ENCODE results near the gene ATXN7L2.
"Not testable (repeated sequence)": the region's sequence is repeated elsewhere in the genome, so short reads cannot be mapped to it uniquely, and the experiment has no call there.

The ATXN7L2 gene

GRCh38 chr1:109483672-109484518 is at the start of gene ATXN7L2:
Gene ATXN7L2, plus strand, starts transcription at chr1:109483905. Its CDS starts 49 bp downstream, at chr1:109483954.
- peak; percentile 96 for DNase-seq

- no peak for DNase-seq
These were observed 49.2 kb upstream of the ATXN7L2 start for GRCh38 chr1:109434484-109434883.

- no peak for DNase-seq
These were observed 44.9 kb upstream of the ATXN7L2 start for GRCh38 chr1:109438798-109439297.

DNA sequence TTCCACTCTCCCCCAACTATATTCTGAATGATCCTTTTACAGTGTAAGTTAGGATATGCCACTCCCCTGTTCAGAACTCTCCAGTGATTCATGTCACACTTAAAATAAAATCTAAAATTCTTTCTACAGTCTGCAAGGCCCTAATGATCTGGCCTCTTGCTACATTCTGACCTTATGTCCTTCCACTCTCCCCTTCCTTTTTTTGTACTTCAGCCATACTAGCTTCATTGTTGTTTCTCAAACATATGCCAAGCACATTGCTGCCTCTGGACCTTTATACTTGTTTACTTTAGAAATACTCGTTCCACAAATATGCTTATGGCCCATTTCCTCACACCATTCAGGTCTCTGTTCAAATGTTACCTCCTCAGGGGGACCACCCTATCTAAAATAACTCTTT is 42.6 kb upstream of the ATXN7L2 start:
- no peak for DNase-seq

DNA sequence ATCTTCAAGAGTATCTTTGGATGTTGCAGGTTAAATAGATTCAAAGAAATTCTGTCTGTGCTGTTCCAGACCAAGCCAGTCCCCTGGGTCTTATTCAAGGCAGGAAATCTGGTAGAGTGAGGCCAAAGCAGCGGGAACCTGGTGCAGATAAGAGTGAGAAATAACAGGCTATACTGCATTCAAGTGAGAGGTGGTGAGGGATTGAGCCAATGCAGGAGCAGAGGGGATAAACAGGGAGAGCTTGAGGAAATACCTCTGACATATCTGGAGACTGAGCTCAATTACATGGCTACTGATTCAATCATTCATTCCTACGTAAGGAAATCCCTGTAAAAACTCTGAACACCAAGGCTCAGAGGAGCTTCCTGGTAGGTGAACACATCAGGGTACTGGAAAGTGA is 40.2 kb upstream of the ATXN7L2 start:
- DNase-seq = no peak

DNA sequence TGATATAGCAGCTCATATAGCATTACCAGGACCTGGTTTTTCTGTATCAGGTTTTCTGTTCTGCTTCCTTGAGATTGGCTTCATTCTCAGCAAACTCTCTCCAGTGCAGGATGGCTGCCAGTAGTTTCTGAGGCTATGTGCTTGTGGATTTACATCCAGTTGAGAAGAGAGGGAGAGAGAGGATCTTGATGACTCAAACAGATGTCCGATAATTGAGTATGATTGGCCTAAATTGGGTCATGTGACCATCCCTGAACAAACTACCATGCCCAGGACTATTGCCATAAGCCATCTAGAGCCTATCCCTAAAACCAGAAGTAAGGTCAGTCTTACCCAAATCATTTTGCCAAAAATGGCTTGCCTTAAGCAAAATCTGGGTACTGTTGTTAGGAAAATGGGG is 39.4 kb upstream of the ATXN7L2 start:
- DNase-seq = no peak

DNA sequence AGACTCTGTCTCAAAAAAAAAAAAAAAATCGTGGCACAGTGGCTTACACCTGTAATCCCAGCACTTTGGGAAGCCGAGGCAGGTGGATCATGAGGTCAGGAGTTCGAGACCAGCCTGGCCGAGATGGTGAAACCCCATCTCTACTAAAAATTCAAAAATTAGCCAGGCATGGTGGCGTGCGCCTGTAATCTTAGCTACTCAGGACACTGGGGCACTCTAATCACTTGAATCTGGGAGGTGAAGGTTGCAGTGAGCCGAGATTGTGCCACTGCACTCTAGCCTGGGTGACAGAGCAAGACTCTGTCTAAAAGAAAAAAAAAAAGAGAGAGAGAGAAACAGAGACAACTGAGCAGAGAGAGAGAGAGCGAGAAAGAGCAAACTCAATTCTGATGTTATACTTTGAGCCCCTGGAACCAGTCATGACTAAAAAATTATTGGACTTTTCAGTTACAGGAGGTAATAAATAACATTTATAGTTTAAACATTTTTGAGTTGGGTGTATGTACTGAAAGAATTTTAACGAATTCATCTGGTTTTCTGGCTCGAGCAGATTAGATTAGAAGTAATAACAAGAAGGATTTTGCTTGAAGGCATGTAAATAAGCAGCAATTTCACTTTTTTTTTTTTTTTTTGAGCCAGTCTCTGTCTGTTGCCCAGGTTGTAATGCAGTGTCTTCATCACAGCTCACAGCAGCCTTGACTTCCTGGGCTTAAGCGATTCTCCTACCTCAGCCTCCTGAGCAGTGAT is 37.6 kb upstream of the ATXN7L2 start:
- not testable (repeated sequence) for DNase-seq

- no peak for DNase-seq
These were observed 36.2 kb upstream of the ATXN7L2 start for GRCh38 chr1:109447524-109447923.

GRCh38 chr1:109454497-109455133 is 29.1 kb upstream of the ATXN7L2 start:
- DNase-seq = no peak

DNA sequence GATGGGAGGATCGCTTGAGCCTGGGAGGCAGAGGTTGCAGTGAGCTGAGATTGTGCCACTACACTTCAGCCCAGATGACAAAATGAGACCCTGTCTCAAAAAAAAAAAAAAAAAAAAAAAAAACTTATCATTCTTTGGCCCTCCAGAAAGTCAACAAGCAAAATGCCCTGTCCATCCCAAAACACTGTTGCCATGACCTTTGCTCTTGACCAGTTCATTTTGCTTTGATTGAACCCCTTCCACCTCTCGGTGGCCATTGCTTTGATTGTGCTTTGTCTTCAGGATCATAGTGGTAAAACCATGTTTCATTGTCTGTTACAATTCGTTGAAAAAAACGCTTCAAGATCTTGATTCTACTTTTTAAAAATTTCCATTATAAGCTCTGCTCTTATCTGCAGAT is 25.9 kb upstream of the ATXN7L2 start:
- no peak for DNase-seq

- no peak for DNase-seq
These were observed 17.6 kb upstream of the ATXN7L2 start for GRCh38 chr1:109466125-109466451.

DNA sequence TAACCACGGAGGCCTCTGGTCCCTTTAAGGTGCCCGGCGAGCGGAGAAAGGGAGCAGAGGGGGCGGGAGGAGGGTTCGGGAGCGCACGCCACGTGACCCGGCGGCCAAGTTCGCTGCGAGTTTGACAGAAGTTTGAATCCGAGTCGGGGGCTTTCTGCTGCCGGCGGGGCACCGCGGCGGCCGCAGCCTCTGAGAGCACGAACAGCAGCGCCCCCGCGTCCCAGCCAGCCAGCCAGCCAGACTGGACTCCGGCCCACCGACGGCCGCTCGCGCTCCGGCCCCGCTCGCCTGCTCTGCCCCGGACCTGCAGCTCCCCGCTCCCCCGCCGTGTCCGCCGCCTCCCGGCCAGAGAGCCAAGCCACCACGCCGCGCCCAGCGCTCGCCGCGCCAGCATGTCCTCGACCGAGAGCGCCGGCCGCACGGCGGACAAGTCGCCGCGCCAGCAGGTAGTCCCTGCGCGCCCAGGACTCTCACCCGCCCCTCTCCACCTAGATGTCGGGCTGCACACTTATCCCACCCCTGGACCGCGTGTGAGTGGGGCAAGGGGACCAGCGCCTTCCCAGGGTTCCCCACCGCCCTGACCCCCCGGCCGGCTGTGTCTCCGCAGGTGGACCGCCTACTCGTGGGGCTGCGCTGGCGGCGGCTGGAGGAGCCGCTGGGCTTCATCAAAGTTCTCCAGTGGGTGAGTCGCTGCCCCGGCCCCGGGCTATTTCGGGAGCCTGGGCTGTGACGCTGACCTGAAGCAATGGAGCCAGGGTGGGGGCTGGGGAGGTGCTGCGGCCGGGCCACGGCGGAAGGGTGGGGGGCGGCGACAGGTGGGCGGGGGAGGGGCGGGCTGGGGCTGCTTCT is 17.0 kb upstream of the ATXN7L2 start, which contains the start of gene SYPL2:
Gene SYPL2 (plus strand): TSS at position 95 of the 849 bp plus-strand sequence. CDS start 298 bp downstream, at position 393.
- DNase-seq = peak in 1 of 2 donors; percentile 3

DNA sequence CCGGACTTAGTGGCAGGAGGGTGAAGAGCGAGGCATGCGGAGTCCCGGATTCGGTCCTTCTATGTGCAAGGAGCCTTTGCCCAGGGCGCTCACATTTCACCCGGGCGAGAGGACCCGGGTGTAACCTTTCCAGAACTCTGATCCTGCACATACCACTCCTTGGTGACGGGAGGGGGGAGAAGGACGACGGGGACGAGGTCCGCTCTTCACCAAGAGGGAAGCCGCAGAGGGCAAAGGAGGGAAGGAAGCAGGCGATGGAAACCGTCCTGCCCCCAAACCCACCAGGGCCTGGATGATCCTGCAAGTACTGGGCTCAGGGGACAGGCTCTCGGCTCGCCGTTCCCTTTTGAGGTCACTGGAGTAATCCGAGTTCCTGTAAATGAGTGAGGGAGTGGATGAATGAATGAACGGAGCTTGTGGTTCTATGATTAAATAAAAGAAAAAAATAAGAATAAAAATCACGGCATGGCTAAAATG is 16.4 kb upstream of the ATXN7L2 start:
- DNase-seq = no peak

- no peak for DNase-seq
These were observed 15.6 kb upstream of the ATXN7L2 start for GRCh38 chr1:109468061-109468460.

DNA sequence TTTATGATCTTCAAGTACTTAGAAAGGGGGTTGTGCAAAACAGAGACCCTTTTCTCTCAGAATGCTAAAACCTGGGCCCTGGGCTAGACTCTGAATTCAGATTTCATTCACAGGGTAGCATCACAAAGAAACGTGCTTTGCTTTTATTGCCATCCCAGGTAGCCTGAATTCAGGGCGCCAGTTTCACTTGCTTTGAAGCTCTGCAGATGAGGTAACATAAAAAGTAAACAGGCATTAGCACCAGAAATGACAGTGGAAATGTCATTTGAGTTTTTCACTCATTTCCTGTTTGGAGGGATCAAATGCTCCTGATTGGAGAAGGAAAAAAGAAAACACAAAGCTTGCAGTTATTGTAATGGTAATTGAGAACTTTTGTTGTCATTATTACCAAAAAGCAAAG is 14.8 kb upstream of the ATXN7L2 start:
- DNase-seq = no peak

- DNase-seq = no peak
These were observed 13.5 kb upstream of the ATXN7L2 start for GRCh38 chr1:109470245-109470644.

DNA sequence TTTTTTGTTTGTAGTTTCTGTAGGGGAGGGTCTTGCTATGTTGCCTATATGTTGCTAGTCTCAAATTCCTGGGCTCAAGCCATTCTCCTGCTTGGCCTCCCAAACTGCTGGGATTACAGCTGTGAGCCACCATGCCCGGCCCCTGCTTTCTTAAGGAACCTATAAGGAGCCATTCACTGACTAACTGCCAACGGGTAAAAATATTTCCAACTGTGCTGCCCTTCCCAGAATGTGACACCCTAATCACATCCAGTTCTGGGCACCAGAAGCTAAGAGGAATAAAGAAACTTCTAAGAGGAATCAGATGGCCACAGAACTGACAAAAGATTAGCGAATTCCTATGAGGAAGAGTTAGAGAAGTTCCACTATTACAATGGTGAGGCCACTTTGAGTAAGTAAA is 10.9 kb upstream of the ATXN7L2 start:
- no peak for DNase-seq

DNA sequence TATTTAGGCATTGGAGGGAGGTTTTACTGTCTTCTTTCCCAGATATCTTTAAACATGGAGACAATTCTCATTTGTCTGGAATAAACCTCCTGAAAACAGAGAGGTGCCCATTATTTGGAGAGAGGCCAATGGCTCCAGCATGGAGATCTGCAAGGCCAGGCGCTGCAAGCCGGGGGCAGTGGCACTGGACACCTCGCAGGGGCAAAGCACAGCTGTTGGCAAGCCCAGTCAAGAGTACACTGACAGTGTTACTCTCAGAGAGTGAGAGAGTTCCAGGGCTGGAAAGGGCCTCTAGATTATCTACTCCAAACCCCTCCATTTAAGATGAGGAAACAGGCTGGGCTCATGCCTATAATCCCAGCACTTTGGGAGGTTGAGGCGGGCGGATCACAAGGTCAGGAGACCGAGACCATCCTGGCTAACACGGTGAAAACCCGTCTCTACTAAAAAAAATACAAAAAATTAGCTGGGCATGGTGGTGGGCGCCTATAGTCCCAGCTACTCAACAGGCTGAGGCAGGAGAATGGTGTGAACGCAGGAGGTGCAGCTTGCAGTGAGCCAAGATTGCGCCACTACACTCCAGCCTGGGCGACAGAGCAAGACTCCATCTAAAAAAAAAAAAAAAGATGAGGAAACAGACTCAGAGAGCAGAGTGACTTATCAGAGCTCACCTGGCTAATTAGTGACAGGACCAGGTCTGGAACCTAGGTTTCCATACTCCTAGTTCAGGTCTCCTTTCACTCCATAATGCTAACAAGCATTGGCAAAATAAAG is 10.2 kb upstream of the ATXN7L2 start:
- DNase-seq = peak in 1 of 2 donors; percentile 1

DNA sequence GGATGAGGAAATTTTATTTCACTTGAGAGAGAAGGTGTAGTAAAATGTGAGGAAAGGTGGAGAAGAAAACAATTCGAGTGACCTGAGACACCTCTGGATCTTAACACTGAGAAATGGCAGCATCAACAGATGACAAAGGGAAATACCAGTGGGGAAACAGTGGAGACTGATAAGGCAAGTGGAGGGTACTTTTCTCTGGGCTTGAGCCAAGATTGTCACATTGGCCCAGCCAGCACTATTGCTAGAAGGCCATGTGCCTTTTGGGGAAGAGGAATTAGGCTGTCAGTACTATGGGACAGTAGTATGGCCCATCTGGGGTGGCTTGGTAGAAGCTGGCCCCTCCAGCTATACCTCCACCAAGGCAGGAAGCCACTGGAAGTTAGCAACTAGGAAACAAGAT is 9.0 kb upstream of the ATXN7L2 start:
- DNase-seq = peak in 1 of 2 donors; percentile 1

- DNase-seq = peak in 1 of 2 donors; percentile 1
These were observed 8.4 kb upstream of the ATXN7L2 start for GRCh38 chr1:109475261-109475660.

DNA sequence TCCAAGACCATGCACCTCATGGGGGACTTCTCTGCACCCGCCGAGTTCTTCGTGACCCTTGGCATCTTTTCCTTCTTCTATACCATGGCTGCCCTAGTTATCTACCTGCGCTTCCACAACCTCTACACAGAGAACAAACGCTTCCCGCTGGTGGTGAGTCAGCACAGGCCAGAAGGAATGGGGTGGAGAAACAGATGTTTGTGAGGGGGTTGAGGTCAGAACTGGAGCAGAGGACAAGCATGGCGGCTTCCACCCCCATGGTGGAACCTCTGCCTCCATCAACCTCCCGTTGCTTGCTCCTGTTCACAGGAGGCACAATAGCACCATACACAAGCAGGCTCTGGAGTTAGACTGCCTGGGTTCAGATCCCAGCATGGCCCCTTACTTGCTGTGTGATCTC is 6.9 kb upstream of the ATXN7L2 start:
- peak in 1 of 2 donors; percentile 8 for DNase-seq

Measured in CD4-positive, alpha-beta T cell treated with Interleukin-4 for 1 hour (primary cell).